Activated T-cell treated with anti-CD3 and anti-CD28 coated beads, Interleukin-2, amount 50 U/mL, for 72 hours (primary cell): ENCODE results near the gene RGS6. TPM values are rescaled to one million over a fixed set of nuclear protein-coding genes. Genes with fewer than 3 reads are reported as not detected.

Source experiments
- ATAC-seq, 2 donors: fragments of 150-1000 bp; cut with Tn5 transposase; replicated peaks in 1 of 2; 2 replicates each; pipeline ENCODE4 v1.10.0; 2021; ENCODE audit warnings: moderate library complexity in 2 of 2, mild to moderate bottlenecking in 1 of 2
- DNase-seq, 2 donors: peaks; one replicate each; pipeline ENCODE4 v3.0.0; 2021 to 2022; ENCODE audit warnings: mixed read lengths in 1 of 2
- H3K27ac Mint-ChIP-seq: one replicate; pipeline ENCODE4 v1.8.0; 2022; ENCODE audit warnings: mild to moderate bottlenecking, moderate library complexity, mixed read lengths
- H3K27me3 Mint-ChIP-seq: one replicate; pipeline ENCODE4 v1.8.0; 2022; ENCODE audit warnings: low read depth, mixed read lengths
- H3K36me3 Mint-ChIP-seq, 2 donors: one replicate each; pipeline ENCODE4 v1.8.0; 2022; ENCODE audit warnings: mixed read lengths in 2 of 2, mild to moderate bottlenecking in 1 of 2; ENCODE audit not compliant: insufficient read depth in 2 of 2
- H3K4me1 Mint-ChIP-seq: one replicate; pipeline ENCODE4 v1.8.0; 2022; ENCODE audit warnings: low read depth, mixed read lengths
- H3K4me3 Mint-ChIP-seq, 2 donors: one replicate each; pipeline ENCODE4 v1.8.0; 2022; ENCODE audit warnings: mild to moderate bottlenecking in 2 of 2, mixed read lengths in 2 of 2, moderate library complexity in 2 of 2
- H3K9me3 Mint-ChIP-seq, 2 donors: one replicate each; pipeline ENCODE4 v1.8.0; 2022; ENCODE audit warnings: mixed read lengths in 2 of 2
- total RNA-seq, 2 donors: library from RNA; stranded (reverse); gene quantifications; one replicate each; pipeline ENCODE4 v1.2.3, GENCODE V29; 2022

The RGS6 gene
- total RNA-seq, 2 donors from 2014 or later, result 2.2 to 2.5 TPM

DNA sequence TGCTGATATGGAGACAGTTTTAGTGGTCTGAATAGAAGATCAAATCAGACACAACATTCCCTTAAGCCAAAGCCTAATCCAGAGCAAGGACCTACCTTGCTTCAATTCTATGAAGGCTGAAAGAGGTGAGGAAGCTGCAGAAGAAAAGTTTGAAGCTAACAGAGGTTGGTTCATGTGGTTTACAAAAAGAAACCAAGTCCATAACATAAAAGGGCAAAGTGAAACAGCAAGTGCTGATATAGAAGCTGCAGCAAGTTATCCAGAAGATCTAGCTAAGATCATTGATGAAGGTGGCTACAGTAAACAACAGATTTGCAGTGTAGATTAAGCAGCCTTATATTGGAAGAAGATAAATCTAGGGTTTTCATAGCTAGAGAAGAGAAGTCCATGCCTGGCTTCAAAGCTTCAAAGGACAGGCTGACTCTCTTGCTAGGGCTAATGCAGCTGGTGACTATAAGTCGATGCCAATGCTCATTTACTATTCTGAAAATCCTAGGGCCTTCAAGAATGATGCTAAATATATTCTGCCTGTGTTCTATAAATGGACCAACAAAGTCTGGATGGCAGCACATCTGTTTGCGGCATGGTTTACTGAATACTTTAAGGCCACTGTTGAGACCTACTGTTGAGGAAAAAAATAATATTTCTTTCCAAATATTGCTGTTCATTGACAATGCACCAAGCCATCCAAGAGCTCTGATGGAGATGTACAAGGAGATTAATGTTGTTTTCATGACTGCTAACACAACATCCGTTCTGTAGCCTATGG, 600.6 kb downstream of the RGS6 start:
- Mint-ChIP-seq H3K27ac (no peak overlapping the region), H3K27me3 (peaks cover 8% of the 10 kb centered on the region), H3K36me3 (peaks cover 3 to 10% of the 10 kb centered on the region in 2 donors), H3K9me3 (peaks cover 2 to 5% of the 10 kb centered on the region in 2 donors), H3K4me3 (no peak overlapping the region), H3K4me1 (peaks cover 40% of the 10 kb centered on the region)
- no peak for ATAC-seq
- DNase-seq, result no peak

DNA sequence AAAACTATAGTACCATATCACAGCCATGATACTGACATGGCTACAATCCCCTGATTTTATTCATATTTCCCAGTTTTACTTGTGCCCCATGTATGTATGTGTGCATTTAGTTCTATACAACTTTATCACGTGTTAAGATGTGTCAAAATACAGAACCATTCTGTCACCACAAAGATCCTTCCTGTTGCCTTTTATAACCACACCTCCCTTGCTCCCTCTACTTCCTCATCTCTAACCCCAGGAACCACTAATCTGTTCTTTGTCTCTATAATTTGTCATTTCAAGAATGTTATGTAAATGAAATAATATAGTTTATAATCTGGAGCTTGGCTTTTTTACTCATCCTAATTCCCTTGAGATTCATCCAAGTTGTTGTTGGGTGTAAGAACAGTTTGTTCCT, 603.3 kb downstream of the RGS6 start:
- DNase-seq, result no peak
- peaks cover 2 to 5% of the 10 kb centered on the region in 2 donors for H3K9me3 Mint-ChIP-seq
- peaks cover 3 to 10% of the 10 kb centered on the region in 2 donors for H3K36me3 Mint-ChIP-seq
- peaks cover 34% of the 10 kb centered on the region for H3K4me1 Mint-ChIP-seq
- no peak overlapping the region for H3K4me3 Mint-ChIP-seq
- no peaks in the 10 kb centered on the region for H3K27me3 Mint-ChIP-seq
- ATAC-seq, result peak; percentile 62 to 78
- H3K27ac Mint-ChIP-seq, result no peak overlapping the region

DNA sequence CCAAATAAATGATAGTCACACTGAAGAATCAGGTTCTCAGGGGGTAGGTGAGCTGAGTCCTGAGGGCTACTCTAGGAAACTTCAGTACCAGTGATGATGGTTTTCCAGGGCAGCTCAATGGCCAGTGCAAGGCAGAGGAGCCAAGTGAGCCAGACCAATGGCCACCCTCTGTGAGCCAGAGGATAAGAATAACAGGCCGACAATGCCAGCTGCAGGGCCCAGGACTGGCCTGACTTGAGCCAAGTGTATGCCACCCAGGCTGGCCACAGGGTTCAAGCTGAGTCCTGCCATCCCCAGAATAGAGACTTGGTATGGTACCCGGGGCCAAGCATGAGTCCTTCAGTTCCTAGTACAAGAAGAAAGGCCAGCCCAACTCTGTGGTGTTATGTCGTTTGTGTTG, 606.2 kb downstream of the RGS6 start:
- no peak overlapping the region for H3K27ac Mint-ChIP-seq
- no peaks in the 10 kb centered on the region for H3K27me3 Mint-ChIP-seq
- H3K4me3 Mint-ChIP-seq, result no peak overlapping the region
- peaks cover 20% of the 10 kb centered on the region for H3K4me1 Mint-ChIP-seq
- ATAC-seq (no peak), DNase-seq (no peak)
- peaks cover 3 to 6% of the 10 kb centered on the region in 2 donors for H3K36me3 Mint-ChIP-seq
- peaks cover 2% of the 10 kb centered on the region in 2 donors for H3K9me3 Mint-ChIP-seq

DNA sequence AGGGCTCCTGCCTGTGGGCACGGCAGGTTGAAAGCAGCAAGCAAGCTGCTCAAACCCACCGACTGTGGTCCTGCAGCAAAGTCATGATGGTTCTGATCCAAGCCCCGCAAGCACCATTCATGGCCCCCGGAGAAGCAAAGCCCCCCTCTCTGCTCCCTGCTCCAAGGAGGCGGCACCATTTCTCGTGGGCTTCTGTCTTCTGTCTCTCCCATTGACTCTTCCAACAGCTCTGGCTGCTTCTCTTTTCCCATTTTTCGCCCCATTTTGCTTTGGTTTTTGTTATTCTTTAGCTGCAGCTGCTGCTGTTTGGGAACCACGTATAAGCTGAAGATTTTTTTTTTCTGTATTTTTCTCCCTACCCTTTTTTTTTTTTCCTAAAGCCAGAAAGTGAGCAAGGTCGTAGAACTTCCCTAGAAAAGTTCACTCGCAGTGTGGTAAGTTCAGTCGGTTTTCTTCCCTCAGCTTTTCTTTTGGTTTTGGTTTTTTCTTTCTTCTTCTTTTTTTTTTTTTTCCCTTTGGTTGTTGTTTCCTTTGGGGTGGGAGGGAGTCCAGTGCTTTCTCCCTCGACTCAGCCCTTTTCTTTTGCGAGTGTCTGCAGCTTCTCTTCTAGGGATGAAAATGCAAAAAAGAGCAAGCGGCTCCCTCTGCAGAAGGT, 607.6 kb downstream of the RGS6 start:
- peaks cover 0 to 2% of the 10 kb centered on the region in 2 donors for H3K36me3 Mint-ChIP-seq
- no peak overlapping the region for H3K27ac Mint-ChIP-seq
- H3K9me3 Mint-ChIP-seq, result no peaks in the 10 kb centered on the region
- no peaks in the 10 kb centered on the region for H3K27me3 Mint-ChIP-seq
- ATAC-seq, result no peak
- peaks cover 20% of the 10 kb centered on the region for H3K4me1 Mint-ChIP-seq
- H3K4me3 Mint-ChIP-seq, result no peak overlapping the region
- DNase-seq, result no peak

DNA sequence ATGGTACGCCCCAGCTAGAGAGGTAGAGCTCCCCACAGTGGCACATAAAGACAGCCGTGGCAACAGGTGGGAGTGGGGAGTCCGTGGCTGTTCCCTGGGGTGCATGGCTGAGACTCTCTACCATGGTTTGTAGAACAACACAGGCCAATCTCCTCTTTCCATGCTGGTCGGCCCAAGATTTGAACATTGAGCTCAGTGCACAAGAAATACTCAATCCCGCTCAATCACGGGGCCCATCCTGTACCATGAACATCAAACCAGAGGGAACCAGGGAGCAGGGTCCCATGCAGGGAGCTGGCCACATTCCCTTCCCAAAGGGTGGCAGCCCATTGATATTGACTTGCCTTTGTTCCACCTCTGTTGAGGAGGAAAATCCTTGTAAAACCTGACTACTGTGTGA, 608.6 kb downstream of the RGS6 start:
- Mint-ChIP-seq H3K4me3 (no peak overlapping the region), H3K36me3 (no peaks in the 10 kb centered on the region), H3K9me3 (no peaks in the 10 kb centered on the region), H3K27ac (no peak overlapping the region), H3K4me1 (peaks cover 13% of the 10 kb centered on the region), H3K27me3 (peaks cover 5% of the 10 kb centered on the region)
- DNase-seq (no peak), ATAC-seq (no peak)

DNA sequence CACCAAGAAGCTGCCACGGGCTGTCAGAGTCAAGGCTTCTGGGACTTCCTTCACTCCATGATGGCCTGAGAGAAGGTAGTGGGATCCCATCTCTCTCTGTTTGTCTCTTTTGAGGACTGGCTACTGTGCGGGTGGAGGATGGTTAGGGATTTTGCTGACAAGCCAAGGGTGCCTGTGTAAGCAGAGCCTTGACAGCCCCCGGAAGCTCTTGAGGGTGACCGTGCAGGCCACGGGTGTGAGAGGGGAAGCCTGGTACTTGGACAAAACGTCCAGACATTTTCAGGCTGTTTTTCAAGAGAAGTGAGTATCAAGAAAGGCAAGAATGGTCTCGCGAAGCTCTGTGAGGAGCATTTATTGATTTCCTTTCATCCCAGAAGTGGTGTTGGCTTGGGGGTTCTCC, 609.3 kb downstream of the RGS6 start:
- DNase-seq, result no peak
- Mint-ChIP-seq H3K4me3 (no peak overlapping the region), H3K36me3 (no peaks in the 10 kb centered on the region), H3K27ac (no peak overlapping the region), H3K9me3 (no peaks in the 10 kb centered on the region), H3K4me1 (peaks cover 6% of the 10 kb centered on the region), H3K27me3 (peaks cover 5% of the 10 kb centered on the region)
- ATAC-seq, result no peak

DNA sequence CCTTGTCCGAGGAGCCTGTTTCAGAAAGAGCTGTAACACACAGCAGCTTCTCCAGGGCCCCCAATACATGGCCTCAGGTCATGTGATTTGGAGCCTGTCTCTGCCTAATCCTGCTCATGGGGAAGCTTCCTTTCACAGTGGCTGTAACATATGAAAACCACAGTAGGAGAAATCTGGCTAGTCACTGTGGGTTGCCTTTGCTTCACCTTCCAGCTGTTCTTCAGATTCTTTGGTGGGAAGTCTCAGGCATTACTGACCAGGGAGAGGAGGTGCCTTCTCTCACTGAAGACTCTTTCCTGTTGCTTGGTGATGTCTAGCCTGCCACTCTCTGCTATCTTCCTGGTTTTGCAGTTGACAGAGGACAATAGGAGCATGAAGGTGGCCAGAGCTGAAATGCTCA, 611.1 kb downstream of the RGS6 start:
- no peak for ATAC-seq

DNA sequence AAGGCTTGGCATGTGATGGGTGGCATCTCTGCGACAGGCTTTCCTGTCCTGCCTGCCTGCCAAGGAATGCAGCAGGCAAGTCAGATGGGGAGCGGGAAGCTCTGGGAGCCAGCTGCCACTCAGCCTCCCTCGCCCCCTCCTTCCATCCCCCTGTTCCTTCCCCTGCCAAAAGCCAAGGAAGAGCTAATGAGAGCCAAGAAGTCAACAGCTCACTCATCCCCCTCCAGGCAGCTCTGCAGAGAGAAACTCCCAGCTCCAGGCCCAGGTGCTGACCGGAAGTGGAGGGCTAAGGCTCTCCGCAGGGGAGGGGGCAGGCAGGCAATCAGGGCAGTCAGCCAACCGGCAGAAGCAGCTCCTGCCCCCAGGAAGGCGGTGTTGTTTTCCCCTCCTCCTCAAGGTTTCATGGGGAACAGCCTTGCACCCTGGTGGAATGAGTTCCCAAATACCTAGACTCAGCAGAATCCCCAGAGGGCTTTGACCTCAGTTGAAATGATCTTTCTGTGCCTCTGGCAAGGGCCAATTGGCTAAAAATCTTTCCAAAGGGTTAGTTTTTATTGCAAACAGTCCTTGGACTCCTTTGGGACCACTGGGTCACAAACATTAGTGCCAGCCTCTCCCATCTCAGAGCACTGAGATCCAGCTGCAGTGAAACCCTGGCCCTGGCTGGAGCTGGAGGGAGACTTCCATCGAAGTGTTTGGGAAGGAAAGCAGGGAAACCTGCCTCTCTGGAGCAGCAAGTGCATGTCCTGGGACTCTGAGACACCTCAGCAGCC, 612.6 kb downstream of the RGS6 start:
- Mint-ChIP-seq H3K9me3 (no peaks in the 10 kb centered on the region), H3K27me3 (peaks cover 5% of the 10 kb centered on the region), H3K27ac (no peak overlapping the region), H3K4me1 (peaks cover 5% of the 10 kb centered on the region), H3K4me3 (no peak overlapping the region), H3K36me3 (no peaks in the 10 kb centered on the region)
- ATAC-seq, result no peak
- DNase-seq, result no peak

More for the DNA sequence above, 611.1 kb downstream of the RGS6 start:
- H3K4me1 Mint-ChIP-seq, result peaks cover 6% of the 10 kb centered on the region
- no peak overlapping the region for H3K4me3 Mint-ChIP-seq
- no peak for DNase-seq
- H3K27me3 Mint-ChIP-seq, result peaks cover 5% of the 10 kb centered on the region
- no peaks in the 10 kb centered on the region for H3K36me3 Mint-ChIP-seq
- no peak overlapping the region for H3K27ac Mint-ChIP-seq
- no peaks in the 10 kb centered on the region for H3K9me3 Mint-ChIP-seq

DNA sequence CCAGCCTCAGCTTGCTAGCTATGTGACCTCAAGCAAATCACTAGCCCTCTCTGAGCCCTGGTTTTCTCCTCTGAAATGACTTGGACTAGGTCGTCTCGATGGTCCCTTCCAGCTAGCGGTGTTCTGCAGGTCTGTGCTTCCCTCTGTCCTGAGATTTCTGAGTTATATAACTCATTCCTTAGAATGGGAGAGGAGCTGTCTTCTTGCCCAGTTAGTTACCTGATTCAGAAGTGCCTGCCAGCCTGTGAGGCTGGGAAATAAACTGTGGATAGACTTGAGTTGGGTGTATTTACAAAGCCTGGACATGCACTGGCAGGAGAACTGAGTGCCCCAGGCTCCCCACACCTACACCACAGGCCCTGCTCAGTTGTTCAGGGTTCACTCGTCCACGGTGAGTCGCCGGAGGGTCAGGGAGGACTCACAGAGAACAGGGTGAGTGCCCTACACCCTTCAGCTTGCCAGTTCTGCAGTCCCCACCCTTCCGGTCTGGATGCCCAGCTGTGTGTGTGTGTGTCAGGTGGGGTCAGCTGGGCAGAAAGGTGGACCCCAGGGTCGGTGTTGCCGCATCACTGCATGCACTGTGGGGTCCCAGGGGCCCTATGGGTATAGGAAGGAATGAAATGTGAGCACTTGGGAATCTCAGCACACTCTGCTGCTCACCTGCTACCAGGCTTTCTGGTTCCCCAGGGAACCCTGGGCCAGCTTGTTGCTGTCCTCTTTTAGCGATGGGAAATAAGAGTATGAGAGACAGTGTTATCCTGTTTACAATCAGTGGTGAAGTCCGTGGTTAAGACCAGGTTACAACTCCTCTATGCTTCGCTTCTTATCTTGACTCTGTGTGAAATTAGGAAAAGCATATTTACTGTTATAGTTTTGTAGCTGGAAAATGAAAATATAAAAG, 613.4 kb downstream of the RGS6 start:
- H3K36me3 Mint-ChIP-seq, result no peaks in the 10 kb centered on the region
- H3K27me3 Mint-ChIP-seq, result peaks cover 5% of the 10 kb centered on the region
- no peaks in the 10 kb centered on the region for H3K9me3 Mint-ChIP-seq
- H3K27ac Mint-ChIP-seq, result no peak overlapping the region
- H3K4me1 Mint-ChIP-seq, result no peaks in the 10 kb centered on the region
- DNase-seq (no peak), ATAC-seq (no peak)
- H3K4me3 Mint-ChIP-seq, result no peak overlapping the region

DNA sequence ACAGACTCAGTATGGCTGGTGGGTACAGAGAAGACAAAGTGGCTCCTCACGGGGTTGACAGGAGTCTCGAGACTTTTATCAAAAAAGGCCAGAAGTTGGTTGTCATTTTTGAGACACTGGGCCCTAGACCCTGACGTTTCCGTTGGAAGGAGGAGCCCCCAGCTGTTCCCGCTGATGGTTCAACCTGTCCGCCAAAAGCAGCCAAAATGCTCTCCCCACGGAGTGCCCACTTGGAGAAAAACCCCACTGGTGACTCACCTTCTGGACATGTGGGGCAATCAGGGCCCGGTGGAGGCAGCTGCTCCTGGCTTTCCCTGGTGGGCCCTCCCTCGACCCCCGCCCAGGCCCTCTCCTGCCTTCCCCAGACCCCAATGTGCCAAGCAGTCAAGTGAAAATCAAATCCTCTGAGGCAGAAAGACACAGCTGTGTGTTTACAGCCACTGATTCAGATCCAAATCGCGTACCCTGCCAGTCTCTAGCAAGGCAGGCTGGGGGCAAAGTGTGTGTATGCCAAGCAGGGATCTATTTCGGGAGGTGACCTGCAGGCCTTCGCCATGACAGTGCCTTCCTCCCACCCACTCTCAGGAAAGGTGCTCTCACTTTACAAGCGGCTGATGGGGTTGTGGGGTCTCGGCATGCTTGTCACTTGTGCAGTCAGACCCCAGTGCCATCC, 614.3 kb downstream of the RGS6 start:
- H3K9me3 Mint-ChIP-seq, result no peaks in the 10 kb centered on the region
- ATAC-seq (no peak), DNase-seq (no peak)
- H3K36me3 Mint-ChIP-seq, result no peaks in the 10 kb centered on the region
- H3K4me1 Mint-ChIP-seq, result no peaks in the 10 kb centered on the region
- H3K27ac Mint-ChIP-seq, result no peak overlapping the region
- peaks cover 5% of the 10 kb centered on the region for H3K27me3 Mint-ChIP-seq
- H3K4me3 Mint-ChIP-seq, result no peak overlapping the region

DNA sequence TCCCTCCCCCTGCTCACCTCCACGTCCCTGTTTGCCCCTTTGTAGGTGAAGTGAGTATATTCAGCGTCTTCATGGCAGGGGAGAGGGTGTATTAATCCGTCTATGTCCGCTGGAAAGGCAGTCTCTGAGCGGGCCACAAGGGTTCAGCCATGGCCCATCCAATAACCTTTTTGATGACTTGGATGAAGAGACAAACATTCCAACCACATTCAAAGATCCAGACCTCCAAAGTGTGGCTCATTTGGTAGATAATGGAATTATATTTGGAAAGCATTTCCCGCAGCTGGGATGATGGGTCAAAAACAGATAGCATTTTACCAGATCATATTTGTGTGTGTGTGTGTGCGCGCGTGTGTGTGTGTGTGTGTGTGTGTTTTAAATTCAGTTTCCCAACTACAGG, 615.8 kb downstream of the RGS6 start:
- Mint-ChIP-seq H3K27me3 (peaks cover 5% of the 10 kb centered on the region), H3K27ac (no peak overlapping the region), H3K9me3 (no peaks in the 10 kb centered on the region), H3K36me3 (no peaks in the 10 kb centered on the region), H3K4me3 (no peak overlapping the region), H3K4me1 (no peaks in the 10 kb centered on the region)
- DNase-seq (no peak), ATAC-seq (no peak)

DNA sequence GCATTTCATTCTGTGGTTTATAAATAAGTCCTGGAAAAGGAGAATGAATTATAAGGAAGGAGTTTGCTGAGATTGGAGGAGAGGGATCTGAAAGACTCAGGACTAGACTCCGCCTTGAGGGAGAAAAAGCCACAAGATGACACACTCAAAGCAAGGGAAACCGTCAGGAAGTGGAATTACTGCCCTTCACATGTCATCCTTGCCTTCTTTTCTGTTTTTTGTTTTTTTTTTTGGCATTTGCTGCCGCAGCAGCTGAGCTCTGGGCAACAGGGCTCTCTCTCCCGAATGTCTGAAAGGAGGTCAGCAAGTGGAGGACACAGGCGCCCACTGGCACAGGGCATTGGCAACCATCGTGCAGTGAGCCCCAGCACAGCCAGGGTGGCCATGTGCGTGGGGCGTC, 616.8 kb downstream of the RGS6 start:
- no peak for ATAC-seq
- DNase-seq, result no peak
- peaks cover 5% of the 10 kb centered on the region for H3K27me3 Mint-ChIP-seq
- no peak overlapping the region for H3K27ac Mint-ChIP-seq
- H3K36me3 Mint-ChIP-seq, result no peaks in the 10 kb centered on the region
- no peaks in the 10 kb centered on the region for H3K4me1 Mint-ChIP-seq
- H3K4me3 Mint-ChIP-seq, result no peak overlapping the region
- H3K9me3 Mint-ChIP-seq, result no peaks in the 10 kb centered on the region
